Measurements from ENCODE around the gene MAPK7. TPM values are rescaled to one million over a fixed set of nuclear protein-coding genes. Genes with fewer than 3 reads are reported as not detected.

MAPK7 gene
- total and polyA plus RNA-seq, 2 of the 8 experiments (the other 6 are each of a cell fraction or from before 2014, with no cell fraction given) = 15.2 to 28.1 TPM

DNA sequence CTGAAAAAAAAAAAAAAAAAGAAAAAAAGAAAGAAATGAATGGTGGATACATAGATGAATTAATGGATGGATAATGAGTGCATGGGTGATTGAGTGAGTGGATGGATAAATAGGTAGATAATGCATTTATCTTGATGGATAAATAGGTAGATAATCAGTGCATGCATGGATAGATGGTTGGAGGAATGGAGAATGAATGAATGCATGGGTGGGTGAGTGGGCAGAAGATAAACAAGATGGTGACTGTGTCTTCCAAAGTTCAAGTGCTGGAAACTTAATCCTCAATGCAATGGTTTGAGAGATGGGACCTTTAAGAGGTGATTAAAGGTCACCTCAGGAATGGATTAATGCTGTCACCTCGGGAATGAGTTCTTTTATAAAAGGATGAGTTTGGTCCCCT lies 26.0 kb downstream of the MAPK7 start:
- Histone ChIP-seq H2BK20ac (ENCODE audit: low read length) (no peak overlapping the region), H3K79me2 (ENCODE audit: control insufficient read depth in 1 of 2, insufficient read depth in 2 of 2, low read length in 2 of 2) (no peaks in the 10 kb centered on the region), H2AK5ac (ENCODE audit: low read depth, low read length) (no peak overlapping the region), H3K56ac (replicated peaks; ENCODE audit: insufficient read length, low read depth, low read length) (no peak overlapping the region), H4K20me1 (replicated peaks in 1 of 2; ENCODE audit: control insufficient read depth in 1 of 2, insufficient read depth in 2 of 2, low read length in 2 of 2) (peaks cover 0 to 1% of the 10 kb centered on the region in 2 experiments), H3K9me3 (ENCODE audit: insufficient read depth in 2 of 2, low read depth in 1 of 2, low read length in 1 of 2) (no peaks in the 10 kb centered on the region), H3K23me2 (ENCODE audit: low read depth, low read length) (peaks cover 7% of the 10 kb centered on the region; the same call in 1 of the 2 replicates), H3K23ac (ENCODE audit: insufficient read length) (no peak overlapping the region), H3K4ac (replicated peaks; ENCODE audit: insufficient read length, low read depth, low read length) (no peak overlapping the region), H3K27me3 (replicated peaks in 1 of 4; ENCODE audit: control insufficient read depth in 3 of 4, extremely low read depth in 1 of 4, insufficient read depth in 3 of 4, low read length in 3 of 4) (no peaks in the 10 kb centered on the region), H3K4me1 (replicated peaks in 1 of 4; ENCODE audit: control insufficient read depth in 3 of 4, insufficient read depth in 4 of 4, low read length in 3 of 4) (no peaks in the 10 kb centered on the region), H2BK120ac (replicated peaks; ENCODE audit: low read depth, low read length) (no peak overlapping the region), H2AFZ (ENCODE audit: low read length) (no peak overlapping the region), H3K14ac (ENCODE audit: insufficient read length) (no peak overlapping the region), H4K91ac (replicated peaks; ENCODE audit: insufficient read length, low read length) (no peak overlapping the region), H4K8ac (ENCODE audit: extremely low read depth, insufficient read depth, low read length) (no peak overlapping the region), H2BK15ac (ENCODE audit: low read length) (0 out of 2 replicates have a peak overlapping the region, but pooled peaks have one; percentile 10), H3K79me1 (ENCODE audit: low read depth, low read length) (no peaks in the 10 kb centered on the region), H3K36me3 (ENCODE audit: control insufficient read depth in 2 of 4, insufficient read depth in 4 of 4, low read length in 3 of 4) (no peaks in the 10 kb centered on the region), H3K4me2 (ENCODE audit: insufficient read depth in 1 of 2, low read depth in 2 of 2, low read length in 2 of 2) (no peak overlapping the region), H2BK12ac (ENCODE audit: low read depth, low read length) (no peak overlapping the region), H2BK5ac (ENCODE audit: low read depth, low read length) (no peak overlapping the region), H3K18ac (ENCODE audit: extremely low read depth, low read length) (no peak overlapping the region), H3K27ac (ENCODE audit: low read depth, low read length) (no peak overlapping the region), H4K5ac (ENCODE audit: insufficient read length, low read depth, low read length) (no peak overlapping the region), H3K9ac (replicated peaks in 1 of 4; ENCODE audit: extremely low read depth in 1 of 4, low read depth in 3 of 4, low read length in 3 of 4) (no peak overlapping the region), H3K4me3 (ENCODE audit: extremely low read depth in 1 of 4, insufficient read depth in 2 of 4, low read depth in 3 of 4, low read length in 4 of 4) (no peak overlapping the region)
- DNase-seq (ENCODE audit: low read depth in 1 of 2, low spot score in 2 of 2) = no peak
- FAIRE-seq = no peak
- WGBS, 2 experiments (ENCODE audit: extremely low coverage in 1 of 2, insufficient coverage in 1 of 2, insufficient read length in 1 of 2, insufficient replicate concordance in 2 of 2, low coverage in 1 of 2, low lambda C conversion rate in 2 of 2, missing lambda C conversion rate in 1 of 2) = 100% methylated on average over 1 of the region's 1 CpG; no CpG with 5 or more reads in 1 of the 2 experiments
- no peak for TF ChIP-seq SIN3A (conservative IDR thresholded peaks at IDR 0.05 in 1 of 2, IDR thresholded peaks at IDR 0.05 in 1 of 2; ENCODE audit: low read depth in 1 of 2, low read length in 2 of 2)
- no peak for TF ChIP-seq BRCA1 (IDR thresholded peaks at IDR 0.05; ENCODE audit: low read depth, low read length)
- no peak for TF ChIP-seq MAFK (IDR thresholded peaks at IDR 0.05; ENCODE audit: low read depth, low read length)
- no peak for TF ChIP-seq TCF12 (IDR thresholded peaks at IDR 0.05; ENCODE audit: low read depth, low read length)
- no peak for TF ChIP-seq ZNF274 (IDR thresholded peaks at IDR 0.05; ENCODE audit: borderline replicate concordance, extremely low read depth, low read length)
- no peak for TF ChIP-seq CEBPB (IDR thresholded peaks at IDR 0.05; ENCODE audit: low read depth, low read length)
- no peak for TF ChIP-seq CHD1 (IDR thresholded peaks at IDR 0.05; ENCODE audit: low read depth, low read length)
- TF ChIP-seq CTCF (IDR thresholded peaks at IDR 0.05; ENCODE audit: control extremely low read depth in 1 of 3, insufficient read depth in 1 of 3, low read depth in 1 of 3, low read length in 3 of 3) = no peak
- ChIA-PET CTCF (ENCODE audit: partially characterized antibody) (interaction anchor here (0.6 kb wide), 1 partner anchor 211 kb away, joined by 4 read pairs; no protein-coding TSS in a partner anchor), POLR2A (ENCODE audit: partially characterized antibody) (no interaction called here)

All from H1 (cell line).